Gastrocnemius medialis (tissue), 4 donors: ENCODE results near the gene MTMR1. TPM values are rescaled to one million over a fixed set of nuclear protein-coding genes. Genes with fewer than 3 reads are reported as not detected.

Experiments
- ATAC-seq, 2 donors: fragments of 150-250 bp; one replicate each; pipeline ENCODE4 v1.9.1; 2016
- DNase-seq, 2 donors: peaks; one replicate each; pipeline ENCODE4 v3.0.0-alpha.2; 2019
- H3K27ac ChIP-seq, 4 donors: fragments of 200-600 bp; sonication (generic); 1 replicate in 1 of 4; 2 replicates in 3 of 4; pipeline ENCODE4 v1.5.1; 2016 to 2018; ENCODE audit warnings: mild to moderate bottlenecking in 2 of 4, moderate library complexity in 1 of 4
- H3K27me3 ChIP-seq, 3 donors: fragments of 200-600 bp; sonication (generic) in 2 of 3; 1 replicate in 1 of 3; 2 replicates in 2 of 3; pipeline versions ENCODE4 v1.5.1 to v1.6.0; 2016 to 2019; ENCODE audit warnings: mild to moderate bottlenecking in 1 of 3, moderate library complexity in 1 of 3
- H3K36me3 ChIP-seq, 2 donors: fragments of 200-600 bp; sonication (generic) in 1 of 2; one replicate each; pipeline ENCODE4 v1.5.1; 2017 to 2018
- H3K4me1 ChIP-seq, 2 donors: fragments of 200-600 bp; sonication (generic) in 1 of 2; one replicate each; pipeline ENCODE4 v1.5.1; 2016 to 2017; ENCODE audit warnings: mild to moderate bottlenecking in 2 of 2
- H3K4me3 ChIP-seq, 4 donors: fragments of 200-600 bp; sonication (generic) in 3 of 4; 1 replicate in 1 of 4; 2 replicates in 3 of 4; pipeline ENCODE4 v1.5.1; 2016 to 2019; ENCODE audit warnings: mild to moderate bottlenecking in 2 of 4
- H3K9me3 ChIP-seq, 3 donors: fragments of 200-600 bp; sonication (generic) in 2 of 3; 1 replicate in 1 of 3; 2 replicates in 2 of 3; pipeline ENCODE4 v1.5.1; 2016 to 2019
- POLR2A ChIP-seq, 2 donors: fragments of 450-650 bp; IDR thresholded peaks; one replicate each; pipeline ENCODE4 v1.6.1; 2017; ENCODE audit warnings: antibody characterized with exemption in 2 of 2, mild to moderate bottlenecking in 2 of 2, moderate library complexity in 2 of 2
- in situ Hi-C, 4 donors: fragments of 200-750 bp; cut with MboI; loops; one replicate each; pipeline versions ENCODE4 v1.15.0 to v1.8.0; 2017; ENCODE audit warnings: low sequenced_read_pairs in 4 of 4
- intact Hi-C: fragments of 100-400 bp; cut with DNase I; formaldehyde crosslinking; loops from one replicate; pipeline ENCODE4 v1.15.1; 2023; ENCODE audit warnings: low total_unique reads
- total RNA-seq, 4 donors: library from RNA; depleted of rRNA; stranded (reverse); fragments of >200 nt; gene quantifications; one replicate each; pipeline versions ENCODE4 v1.1.0 to v1.2.3, GENCODE V29; 2016
- TF ChIP-seq, protein P1 (sequence below), 5 experiments: fragments of 450-650 bp in 3 of 5; fragments of 200-600 bp in 2 of 5; sonication (generic) in 2 of 5; IDR thresholded peaks in 4 of 5; conservative IDR thresholded peaks in 1 of 5; 1 replicate in 4 of 5; 2 replicates in 1 of 5; pipeline ENCODE4 v1.5.1; 2016 to 2019; ENCODE audit warnings: antibody characterized with exemption in 5 of 5, mild to moderate bottlenecking in 3 of 5, moderate library complexity in 3 of 5

Gene MTMR1
- total RNA-seq, 4 donors from 2014 or later: 28.2 to 80.9 (median 38.0) TPM

DNA sequence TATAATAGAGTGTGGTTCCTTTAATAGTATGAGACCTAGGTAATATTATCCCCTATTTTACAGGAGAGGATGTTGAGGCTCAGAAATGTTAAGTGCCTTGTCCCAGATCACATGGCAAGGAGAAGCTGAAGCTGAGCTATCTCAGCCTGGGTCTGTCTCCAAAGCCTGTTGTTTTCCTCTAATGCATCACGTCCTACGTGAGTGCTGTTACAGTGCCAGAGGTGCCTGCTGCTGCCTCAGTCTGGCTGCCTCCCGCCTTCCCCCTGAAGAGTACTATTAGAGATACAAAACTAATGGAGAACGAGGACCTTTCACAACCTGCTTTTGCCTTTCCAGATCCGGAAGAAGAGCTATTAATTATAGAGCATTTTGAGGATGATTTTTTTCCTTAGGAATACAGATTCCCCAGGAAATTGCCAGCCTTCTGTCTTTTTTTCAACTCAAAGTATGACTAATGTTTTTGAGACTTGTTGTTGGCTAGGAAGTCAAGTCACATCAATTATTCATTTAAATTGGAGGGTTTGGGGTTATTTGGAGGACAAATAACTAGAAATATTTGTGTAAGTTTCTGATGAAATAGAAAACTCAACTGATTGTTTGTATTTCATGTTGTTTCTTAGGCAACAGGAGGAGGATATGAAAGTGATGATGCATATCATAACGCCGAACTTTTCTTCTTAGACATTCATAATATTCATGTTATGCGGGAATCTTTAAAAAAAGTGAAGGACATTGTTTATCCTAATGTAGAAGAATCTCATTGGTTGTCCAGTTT lies 43.9 kb upstream of the MTMR1 start:
- ATAC-seq (peak in 1 of 2 donors; percentile 39), DNase-seq (no peak)
- H3K27ac ChIP-seq: no peak overlapping the region
- no peaks in the 10 kb centered on the region for H3K4me1 ChIP-seq
- no peaks in the 10 kb centered on the region for H3K9me3 ChIP-seq
- TF ChIP-seq, protein P1, sequence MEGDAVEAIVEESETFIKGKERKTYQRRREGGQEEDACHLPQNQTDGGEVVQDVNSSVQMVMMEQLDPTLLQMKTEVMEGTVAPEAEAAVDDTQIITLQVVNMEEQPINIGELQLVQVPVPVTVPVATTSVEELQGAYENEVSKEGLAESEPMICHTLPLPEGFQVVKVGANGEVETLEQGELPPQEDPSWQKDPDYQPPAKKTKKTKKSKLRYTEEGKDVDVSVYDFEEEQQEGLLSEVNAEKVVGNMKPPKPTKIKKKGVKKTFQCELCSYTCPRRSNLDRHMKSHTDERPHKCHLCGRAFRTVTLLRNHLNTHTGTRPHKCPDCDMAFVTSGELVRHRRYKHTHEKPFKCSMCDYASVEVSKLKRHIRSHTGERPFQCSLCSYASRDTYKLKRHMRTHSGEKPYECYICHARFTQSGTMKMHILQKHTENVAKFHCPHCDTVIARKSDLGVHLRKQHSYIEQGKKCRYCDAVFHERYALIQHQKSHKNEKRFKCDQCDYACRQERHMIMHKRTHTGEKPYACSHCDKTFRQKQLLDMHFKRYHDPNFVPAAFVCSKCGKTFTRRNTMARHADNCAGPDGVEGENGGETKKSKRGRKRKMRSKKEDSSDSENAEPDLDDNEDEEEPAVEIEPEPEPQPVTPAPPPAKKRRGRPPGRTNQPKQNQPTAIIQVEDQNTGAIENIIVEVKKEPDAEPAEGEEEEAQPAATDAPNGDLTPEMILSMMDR (IDR thresholded peaks at IDR 0.05 in 4 of 5, conservative IDR thresholded peaks at IDR 0.05 in 1 of 5): no peak
- TF ChIP-seq POLR2A (IDR thresholded peaks at IDR 0.05): no peak
- in situ Hi-C loops (no loop called here), intact Hi-C loops (no loop called here)
- no peaks in the 10 kb centered on the region for H3K27me3 ChIP-seq
- H3K36me3 ChIP-seq: peaks cover 0 to 4% of the 10 kb centered on the region in 2 donors
- no peak overlapping the region for H3K4me3 ChIP-seq

DNA sequence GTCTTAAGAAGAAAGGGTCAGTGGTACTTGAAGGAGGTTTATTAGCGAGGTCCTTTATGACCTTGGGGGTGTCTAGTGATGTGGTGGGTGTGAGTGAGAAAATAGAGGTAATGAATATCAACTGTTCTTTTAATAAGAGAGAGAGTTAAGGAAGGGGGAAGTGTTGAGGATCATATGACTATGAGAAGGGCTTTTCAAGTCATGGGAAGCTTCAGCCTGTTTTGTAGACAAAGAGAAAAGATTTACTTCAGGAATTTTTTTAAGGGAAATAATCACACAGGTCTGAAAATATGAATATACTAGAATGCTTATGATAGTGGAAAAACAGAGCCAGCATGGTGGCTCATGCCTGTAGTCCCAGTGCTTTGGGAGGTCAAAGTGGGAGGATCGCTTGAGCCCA lies 41.3 kb upstream of the MTMR1 start:
- intact Hi-C loops (no loop called here), in situ Hi-C loops (no loop called here)
- Histone ChIP-seq H3K27me3 (no peaks in the 10 kb centered on the region), H3K36me3 (no peaks in the 10 kb centered on the region), H3K4me3 (no peak overlapping the region), H3K27ac (no peak overlapping the region), H3K4me1 (no peaks in the 10 kb centered on the region), H3K9me3 (no peaks in the 10 kb centered on the region)
- TF ChIP-seq, protein P1 (IDR thresholded peaks at IDR 0.05 in 4 of 5, conservative IDR thresholded peaks at IDR 0.05 in 1 of 5): no peak
- no peak for TF ChIP-seq POLR2A (IDR thresholded peaks at IDR 0.05)
- no peak for DNase-seq
- ATAC-seq: no peak

DNA sequence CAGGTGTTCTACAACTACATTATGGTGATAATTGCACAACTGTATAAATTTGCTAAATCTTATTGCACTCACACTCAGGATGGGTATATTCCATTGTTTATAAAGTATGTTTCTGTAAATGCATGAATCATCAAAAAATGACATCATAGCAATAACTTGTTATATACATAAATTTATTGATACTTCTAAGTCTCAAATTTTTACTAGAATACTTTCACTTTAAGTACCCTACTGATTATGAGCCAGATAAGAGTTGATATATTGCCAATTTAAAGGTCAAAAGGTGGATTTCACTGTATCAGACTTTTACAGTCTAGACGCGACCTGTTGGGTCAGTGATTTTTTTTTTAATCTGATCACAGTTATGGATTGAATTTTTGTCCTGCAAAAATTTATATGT lies 37.4 kb upstream of the MTMR1 start:
- TF ChIP-seq, protein P1 (IDR thresholded peaks at IDR 0.05 in 4 of 5, conservative IDR thresholded peaks at IDR 0.05 in 1 of 5): no peak
- no peak for TF ChIP-seq POLR2A (IDR thresholded peaks at IDR 0.05)
- Histone ChIP-seq H3K4me1 (no peaks in the 10 kb centered on the region), H3K36me3 (no peaks in the 10 kb centered on the region), H3K9me3 (no peaks in the 10 kb centered on the region), H3K27ac (no peak overlapping the region), H3K27me3 (no peaks in the 10 kb centered on the region), H3K4me3 (no peak overlapping the region)
- ATAC-seq (no peak), DNase-seq (no peak)
- intact Hi-C loops (no loop called here), in situ Hi-C loops (no loop called here)

DNA sequence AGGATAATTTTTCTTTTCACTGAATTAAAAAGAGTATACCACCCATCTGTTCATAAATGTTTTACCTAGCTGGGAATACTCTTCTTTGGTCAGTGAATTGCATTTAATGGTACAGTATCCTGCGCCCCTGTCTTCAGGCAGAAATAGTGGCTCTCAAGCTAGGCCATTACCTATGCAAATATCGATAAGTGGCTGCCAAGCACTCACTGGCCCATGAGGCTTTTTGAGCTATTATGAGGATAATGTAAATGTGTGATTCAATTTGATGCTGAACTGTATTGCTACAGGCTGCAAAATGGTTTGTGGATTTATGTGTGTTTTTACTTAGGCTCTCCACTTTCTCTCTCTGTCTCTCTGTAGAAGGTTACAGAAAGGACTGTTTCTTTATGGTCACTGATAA lies 30.1 kb upstream of the MTMR1 start:
- in situ Hi-C loops: no loop called here
- intact Hi-C loops: no loop called here
- Histone ChIP-seq H3K27me3 (no peaks in the 10 kb centered on the region), H3K4me1 (no peaks in the 10 kb centered on the region), H3K36me3 (no peaks in the 10 kb centered on the region), H3K9me3 (no peaks in the 10 kb centered on the region), H3K27ac (no peak overlapping the region), H3K4me3 (no peak overlapping the region)
- TF ChIP-seq, protein P1 (IDR thresholded peaks at IDR 0.05 in 4 of 5, conservative IDR thresholded peaks at IDR 0.05 in 1 of 5): no peak
- TF ChIP-seq POLR2A (IDR thresholded peaks at IDR 0.05): no peak
- ATAC-seq (no peak), DNase-seq (no peak)
